ENCODE data around the gene DYNLRB1.

DNA sequence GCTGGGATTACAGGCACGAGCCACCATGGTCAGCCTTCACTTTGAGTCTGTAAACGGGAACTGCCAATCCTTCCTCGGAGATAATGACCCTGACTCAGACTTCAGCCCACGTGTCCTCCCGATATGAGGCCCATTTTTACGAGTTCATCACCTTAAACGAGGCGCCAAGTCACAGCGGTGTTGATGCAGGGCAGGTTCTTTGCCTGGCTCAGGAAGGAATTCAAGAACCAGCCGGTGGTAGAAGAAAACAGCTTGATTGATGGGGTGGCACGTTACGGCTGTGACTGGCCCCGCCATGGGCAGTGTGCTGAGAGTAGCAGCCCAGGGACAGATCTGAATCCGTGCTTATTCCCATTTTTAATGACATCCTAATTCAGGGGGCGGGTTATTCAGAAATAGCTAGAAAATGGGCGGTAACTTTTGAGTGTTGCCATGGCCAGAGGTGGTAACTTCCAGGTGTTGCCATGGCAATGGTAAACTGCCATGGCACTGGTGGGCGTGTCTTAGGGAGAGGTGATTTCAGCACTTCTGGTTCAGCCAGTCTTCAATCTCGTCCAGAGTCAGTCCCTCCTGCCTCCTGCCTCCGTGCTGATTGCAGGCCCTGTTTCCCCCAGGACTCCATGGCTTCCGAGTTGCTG lies 33.2 kb downstream of the DYNLRB1 start:
- TF ChIP-seq, protein P1, sequence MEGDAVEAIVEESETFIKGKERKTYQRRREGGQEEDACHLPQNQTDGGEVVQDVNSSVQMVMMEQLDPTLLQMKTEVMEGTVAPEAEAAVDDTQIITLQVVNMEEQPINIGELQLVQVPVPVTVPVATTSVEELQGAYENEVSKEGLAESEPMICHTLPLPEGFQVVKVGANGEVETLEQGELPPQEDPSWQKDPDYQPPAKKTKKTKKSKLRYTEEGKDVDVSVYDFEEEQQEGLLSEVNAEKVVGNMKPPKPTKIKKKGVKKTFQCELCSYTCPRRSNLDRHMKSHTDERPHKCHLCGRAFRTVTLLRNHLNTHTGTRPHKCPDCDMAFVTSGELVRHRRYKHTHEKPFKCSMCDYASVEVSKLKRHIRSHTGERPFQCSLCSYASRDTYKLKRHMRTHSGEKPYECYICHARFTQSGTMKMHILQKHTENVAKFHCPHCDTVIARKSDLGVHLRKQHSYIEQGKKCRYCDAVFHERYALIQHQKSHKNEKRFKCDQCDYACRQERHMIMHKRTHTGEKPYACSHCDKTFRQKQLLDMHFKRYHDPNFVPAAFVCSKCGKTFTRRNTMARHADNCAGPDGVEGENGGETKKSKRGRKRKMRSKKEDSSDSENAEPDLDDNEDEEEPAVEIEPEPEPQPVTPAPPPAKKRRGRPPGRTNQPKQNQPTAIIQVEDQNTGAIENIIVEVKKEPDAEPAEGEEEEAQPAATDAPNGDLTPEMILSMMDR (conservative IDR thresholded peaks at IDR 0.05; ENCODE audit: low read depth, low read length): no peak
- TF ChIP-seq EZH2phosphoT487 (IDR thresholded peaks at IDR 0.05; ENCODE audit: borderline replicate concordance, low read length) (no peak), EZH2 (IDR thresholded peaks at IDR 0.05; ENCODE audit: low read length, unreplicated experiment) (no peak)
